Thoracic aorta (tissue), 2 donors: ENCODE results near the gene TEX261. TPM values are rescaled to one million over a fixed set of nuclear protein-coding genes. Genes with fewer than 3 reads are reported as not detected.

Source experiments
- ATAC-seq: fragments of 150-250 bp; one replicate; pipeline ENCODE4 v1.8.0; 2017; ENCODE audit warnings: low read depth; ENCODE audit not compliant: insufficient number of reproducible peaks, low FRiP score
- DNase-seq: peaks from one replicate; pipeline ENCODE4 v3.0.0-alpha.2; 2020; ENCODE audit warnings: low spot score
- H3K27ac ChIP-seq, 2 donors: fragments of 200-600 bp; sonication (generic); 1 replicate in 1 of 2; 2 replicates in 1 of 2; pipeline ENCODE4 v1.5.1; 2016; ENCODE audit warnings: mild to moderate bottlenecking in 2 of 2, moderate library complexity in 2 of 2
- H3K27me3 ChIP-seq: fragments of 200-600 bp; sonication (generic); replicated peaks from 2 replicates; pipeline ENCODE4 v1.6.0; 2016; ENCODE audit warnings: mild to moderate bottlenecking; ENCODE audit not compliant: insufficient read depth
- H3K36me3 ChIP-seq: fragments of 200-600 bp; sonication (generic); one replicate; pipeline ENCODE4 v1.5.1; 2016
- H3K4me1 ChIP-seq, 2 donors: fragments of 200-600 bp; sonication (generic); 1 replicate in 1 of 2; 2 replicates in 1 of 2; pipeline versions ENCODE4 v1.5.1 to v1.6.0; 2016; ENCODE audit warnings: low read depth in 2 of 2, mild to moderate bottlenecking in 1 of 2; ENCODE audit not compliant: control insufficient read depth in 1 of 2
- H3K4me3 ChIP-seq: fragments of 200-600 bp; sonication (generic); 2 replicates; pipeline ENCODE4 v1.5.1; 2016; ENCODE audit warnings: mild to moderate bottlenecking
- H3K9me3 ChIP-seq: fragments of 200-600 bp; sonication (generic); 2 replicates; pipeline ENCODE4 v1.5.1; 2016
- total RNA-seq, 2 donors: library from RNA; depleted of rRNA; stranded (reverse); fragments of >200 nt; gene quantifications; one replicate each; pipeline versions ENCODE4 v1.1.0 to v1.2.3, GENCODE V29; 2016
- TF ChIP-seq, protein P1 (sequence below): fragments of 200-600 bp; sonication (generic); IDR thresholded peaks from one replicate; pipeline ENCODE4 v1.5.1; 2019; ENCODE audit warnings: antibody characterized with exemption

The TEX261 gene
- total RNA-seq, 2 donors from 2014 or later: 35.9 to 45.1 TPM

DNA sequence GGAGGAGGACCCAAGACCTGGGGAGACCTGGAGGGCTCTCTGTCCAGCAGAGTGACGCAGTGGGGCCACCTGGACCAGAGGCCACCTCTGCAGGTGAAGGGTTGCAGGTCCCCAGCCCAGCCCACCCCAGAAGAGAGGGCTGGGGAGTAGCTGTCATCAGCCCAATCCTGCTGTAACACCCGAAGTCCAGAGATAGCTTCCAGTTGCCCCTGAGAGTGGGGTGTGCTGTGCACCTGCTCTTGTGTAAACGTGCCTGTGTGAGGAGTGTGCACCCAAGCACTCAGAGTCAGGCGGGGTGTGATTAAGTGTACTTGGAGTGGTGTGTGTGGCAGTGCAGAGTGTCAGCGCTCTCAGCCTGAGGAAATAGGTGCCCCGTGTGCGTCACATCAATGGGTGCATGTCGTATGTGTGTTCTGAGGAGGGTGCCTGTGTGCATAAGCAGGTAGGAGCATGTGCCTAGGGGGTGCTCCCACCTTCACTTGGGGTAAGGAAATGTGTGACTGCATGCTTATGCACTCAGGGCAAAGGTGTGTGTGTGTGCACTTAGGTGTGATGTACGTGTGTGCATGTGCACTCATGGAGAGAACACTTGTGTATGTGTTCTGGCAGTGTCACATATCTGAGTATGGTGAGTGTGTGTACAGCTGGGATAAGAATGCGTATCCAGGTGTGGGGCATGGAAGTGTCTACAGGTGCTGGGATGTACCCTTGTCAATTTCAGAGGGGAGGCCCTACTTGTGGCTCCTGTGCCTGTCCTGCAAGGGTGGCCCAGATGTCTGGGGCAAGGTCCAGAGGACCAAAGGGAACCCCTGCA is 58.3 kb downstream of the TEX261 start:
- ATAC-seq (no peak), DNase-seq (no peak)
- Histone ChIP-seq H3K27ac (no peak overlapping the region), H3K36me3 (no peaks in the 10 kb centered on the region), H3K9me3 (no peaks in the 10 kb centered on the region), H3K27me3 (peaks cover 7% of the 10 kb centered on the region), H3K4me3 (no peak overlapping the region), H3K4me1 (no peaks in the 10 kb centered on the region)
- TF ChIP-seq, protein P1, sequence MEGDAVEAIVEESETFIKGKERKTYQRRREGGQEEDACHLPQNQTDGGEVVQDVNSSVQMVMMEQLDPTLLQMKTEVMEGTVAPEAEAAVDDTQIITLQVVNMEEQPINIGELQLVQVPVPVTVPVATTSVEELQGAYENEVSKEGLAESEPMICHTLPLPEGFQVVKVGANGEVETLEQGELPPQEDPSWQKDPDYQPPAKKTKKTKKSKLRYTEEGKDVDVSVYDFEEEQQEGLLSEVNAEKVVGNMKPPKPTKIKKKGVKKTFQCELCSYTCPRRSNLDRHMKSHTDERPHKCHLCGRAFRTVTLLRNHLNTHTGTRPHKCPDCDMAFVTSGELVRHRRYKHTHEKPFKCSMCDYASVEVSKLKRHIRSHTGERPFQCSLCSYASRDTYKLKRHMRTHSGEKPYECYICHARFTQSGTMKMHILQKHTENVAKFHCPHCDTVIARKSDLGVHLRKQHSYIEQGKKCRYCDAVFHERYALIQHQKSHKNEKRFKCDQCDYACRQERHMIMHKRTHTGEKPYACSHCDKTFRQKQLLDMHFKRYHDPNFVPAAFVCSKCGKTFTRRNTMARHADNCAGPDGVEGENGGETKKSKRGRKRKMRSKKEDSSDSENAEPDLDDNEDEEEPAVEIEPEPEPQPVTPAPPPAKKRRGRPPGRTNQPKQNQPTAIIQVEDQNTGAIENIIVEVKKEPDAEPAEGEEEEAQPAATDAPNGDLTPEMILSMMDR: no peak

Other genes with a start within 250 kb of the TEX261 start
- 1 to 10 TPM in 1 of 2 donors, under 1 TPM in 1; 0.41 to 1.6 TPM for gene ADD2, start 226.7 kb downstream of the TEX261 start, total RNA-seq
- gene FIGLA, start 204.2 kb downstream of the TEX261 start, total RNA-seq: not detected
- gene CLEC4F, start 174.3 kb downstream of the TEX261 start, total RNA-seq: under 1 TPM in 1 of 2 donors, not detected in 1; 0.54 TPM
- under 1 TPM in 1 of 2 donors, not detected in 1; 0.27 TPM for gene CD207, start 159.1 kb downstream of the TEX261 start, total RNA-seq
- gene VAX2, start 94.3 kb downstream of the TEX261 start, total RNA-seq: 1 to 10 TPM in 1 of 2 donors, under 1 TPM in 1; 0.56 to 1.9 TPM
- 1 to 10 TPM; 1.4 to 4.4 TPM for gene ATP6V1B1, start 59.0 kb downstream of the TEX261 start, total RNA-seq
- gene ANKRD53, start 16.2 kb downstream of the TEX261 start, total RNA-seq: 1 to 10 TPM in 1 of 2 donors, under 1 TPM in 1; 0.49 to 4.6 TPM
- 100 to 1,000 TPM in 1 of 2 donors, 10 to 100 TPM in 1; 46.6 to 125 TPM for gene NAGK, start 73.8 kb upstream of the TEX261 start, total RNA-seq
- 10 to 100 TPM in 1 of 2 donors, 1 to 10 TPM in 1; 5.8 to 10.6 TPM for gene MCEE, start 135.4 kb upstream of the TEX261 start, total RNA-seq
- 10 to 100 TPM; 17.2 to 37.0 TPM for gene MPHOSPH10, start 135.8 kb upstream of the TEX261 start, total RNA-seq
- gene PAIP2B, start 232.2 kb upstream of the TEX261 start, total RNA-seq: 1 to 10 TPM; 3.3 to 4.7 TPM